HG03097 (cell line): ENCODE results near the gene NOTCH1.

Source experiments
- ATAC-seq: cut with Tn5 transposase; IDR thresholded peaks from one replicate; pipeline ENCODE4 v1.9.1; 2021; ENCODE audit not compliant: unreplicated experiment, low FRiP score

NOTCH1 gene

GRCh38 chr9:136549010-136549980 is 3.4 kb upstream of the NOTCH1 start:
- no peak for ATAC-seq

- no peak for ATAC-seq
Observed at GRCh38 chr9:136547508-136548215, 1.8 kb upstream of the NOTCH1 start.

- no peak for ATAC-seq
Observed at GRCh38 chr9:136546697-136547501, 1.1 kb upstream of the NOTCH1 start.

GRCh38 chr9:136545692-136545964 is 220 bp downstream of the NOTCH1 start:
- ATAC-seq: no peak

- peak; percentile 21 for ATAC-seq
Observed at GRCh38 chr9:136544964-136545691, 720 bp downstream of the NOTCH1 start.

GRCh38 chr9:136544548-136544963 is 1.3 kb downstream of the NOTCH1 start:
- no peak for ATAC-seq

GRCh38 chr9:136543830-136544547 is 1.9 kb downstream of the NOTCH1 start:
- ATAC-seq: no peak

GRCh38 chr9:136543280-136543679 is 2.6 kb downstream of the NOTCH1 start:
- no peak for ATAC-seq

GRCh38 chr9:136542241-136543040 is 3.4 kb downstream of the NOTCH1 start:
- ATAC-seq: no peak

- ATAC-seq: no peak
Observed at GRCh38 chr9:136541709-136542108, 4.1 kb downstream of the NOTCH1 start.

- no peak for ATAC-seq
Observed at GRCh38 chr9:136541179-136541578, 4.7 kb downstream of the NOTCH1 start.

- ATAC-seq: peak; percentile 45
Observed at GRCh38 chr9:136539427-136540421, 6.1 kb downstream of the NOTCH1 start.

- peak; percentile 29 for ATAC-seq
Observed at GRCh38 chr9:136538599-136539426, 7.0 kb downstream of the NOTCH1 start.

- ATAC-seq: no peak
Observed at GRCh38 chr9:136537896-136538598, 7.8 kb downstream of the NOTCH1 start.

GRCh38 chr9:136537411-136537810 is 8.4 kb downstream of the NOTCH1 start:
- no peak for ATAC-seq

- no peak for ATAC-seq
Observed at GRCh38 chr9:136536721-136537241, 9.1 kb downstream of the NOTCH1 start.
